IMR-90 (cell line): ENCODE measurements around the gene DNAJC17. TPM values are rescaled to one million over a fixed set of nuclear protein-coding genes. Genes with fewer than 3 reads are reported as not detected.

Experiments
- ATAC-seq: fragments of 200-7000 bp; cut with Tn5 transposase; 2 replicates; pipeline ENCODE4 v1.9.1; 2020; ENCODE audit warnings: low read depth, mild to moderate bottlenecking, moderate library complexity
- BruUV-seq: library from RNA; stranded (reverse); fragments of 400-500 nt; replicated peaks from 2 replicates; lab custom pipeline; 2021; lab: Mats Ljungman, UMichigan
- CTCF ChIA-PET: fragments of 300-600 bp; formaldehyde crosslinking; extraction: SDS; loops from one replicate; lab custom pipeline; 2021; ENCODE audit warnings: antibody characterized with exemption; lab: Yijun Ruan, JAX
- POLR2A ChIA-PET: fragments of 300-600 bp; sonication (Branson Sonifier 250); formaldehyde crosslinking; loops from one replicate; lab custom pipeline; 2022; ENCODE audit warnings: antibody characterized with exemption; ENCODE audit not compliant: unreplicated experiment; lab: Charles Lee
- DNase-seq: peaks from one replicate; pipeline ENCODE4 v3.0.0; 2013
- H2AFZ ChIP-seq: replicated peaks from 2 replicates; pipeline ENCODE3; 2013; ENCODE audit warnings: low read length, mild to moderate bottlenecking; ENCODE audit not compliant: poor library complexity
- H2AK5ac ChIP-seq: 2 replicates; pipeline ENCODE4 v1.6.1; 2013; ENCODE audit warnings: low read depth, low read length, inconsistent platforms
- H2AK9ac ChIP-seq: replicated peaks from 2 replicates; pipeline ENCODE3; 2013; ENCODE audit warnings: mild to moderate bottlenecking, low read depth, low read length, moderate library complexity; ENCODE audit not compliant: poor library complexity
- H2BK120ac ChIP-seq: 2 replicates; pipeline ENCODE4 v1.6.1; 2013; ENCODE audit warnings: low read depth, low read length, inconsistent platforms
- H2BK15ac ChIP-seq: 3 replicates; pipeline ENCODE4 v1.6.1; 2013; ENCODE audit warnings: low read depth, low read length, inconsistent platforms
- H2BK20ac ChIP-seq: 2 replicates; pipeline ENCODE4 v1.6.1; 2013; ENCODE audit warnings: low read depth, mild to moderate bottlenecking, inconsistent platforms, low read length, moderate library complexity
- H2BK5ac ChIP-seq: 2 replicates; pipeline ENCODE4 v1.6.1; 2013; ENCODE audit warnings: mild to moderate bottlenecking, low read depth, low read length, inconsistent platforms; ENCODE audit not compliant: poor library complexity, severe bottlenecking
- H3K14ac ChIP-seq: replicated peaks from 2 replicates; pipeline ENCODE4 v1.6.1; 2013; ENCODE audit warnings: low read depth, low read length, inconsistent platforms
- H3K18ac ChIP-seq: 2 replicates; pipeline ENCODE4 v1.6.1; 2013; ENCODE audit warnings: low read depth, low read length, control low read depth
- H3K23ac ChIP-seq: 2 replicates; pipeline ENCODE4 v1.6.1; 2013; ENCODE audit warnings: low read depth, low read length, inconsistent platforms
- H3K27ac ChIP-seq: 2 replicates; pipeline ENCODE4 v1.5.1; 2013; ENCODE audit warnings: mild to moderate bottlenecking, control low read depth, low read length; ENCODE audit not compliant: insufficient read depth
- H3K27me3 ChIP-seq: 2 replicates; pipeline ENCODE4 v1.6.1; 2013; ENCODE audit warnings: low read length; ENCODE audit not compliant: control insufficient read depth, insufficient read depth
- H3K36me3 ChIP-seq: 2 replicates; pipeline ENCODE4 v1.6.1; 2013; ENCODE audit warnings: low read length, mixed read lengths; ENCODE audit not compliant: control insufficient read depth, insufficient read depth
- H3K4ac ChIP-seq: 2 replicates; pipeline ENCODE4 v1.6.1; 2013; ENCODE audit warnings: low read depth, low read length, inconsistent platforms
- H3K4me1 ChIP-seq: 2 replicates; pipeline ENCODE4 v1.6.1; 2013; ENCODE audit warnings: low read length, mixed read lengths; ENCODE audit not compliant: control insufficient read depth, insufficient read depth
- H3K4me2 ChIP-seq: 2 replicates; pipeline ENCODE4 v1.6.1; 2013; ENCODE audit warnings: low read depth, mild to moderate bottlenecking, control low read depth, low read length, moderate library complexity
- H3K4me3 ChIP-seq: 2 replicates; pipeline ENCODE4 v1.5.1; 2013; ENCODE audit warnings: low read depth, mild to moderate bottlenecking, control low read depth, low read length, moderate library complexity; ENCODE audit not compliant: insufficient read depth
- H3K56ac ChIP-seq: 2 replicates; pipeline ENCODE4 v1.6.1; 2013; ENCODE audit warnings: low read length, inconsistent platforms; ENCODE audit not compliant: insufficient read depth; ENCODE audit errors: extremely low read depth
- H3K79me1 ChIP-seq, 2 experiments: 2 replicates each; pipeline ENCODE4 v1.6.1; 2013; ENCODE audit warnings: low read length in 2 of 2, inconsistent platforms in 1 of 2, low read depth in 1 of 2
- H3K9ac ChIP-seq: 2 replicates; pipeline ENCODE4 v1.6.1; 2013; ENCODE audit warnings: low read depth, low read length, control low read depth
- H3K9me1 ChIP-seq: 2 replicates; pipeline ENCODE4 v1.6.1; 2013; ENCODE audit warnings: low read length, inconsistent platforms; ENCODE audit not compliant: insufficient read depth
- H3K9me3 ChIP-seq: 2 replicates; pipeline ENCODE4 v1.6.1; 2013; ENCODE audit warnings: low read length; ENCODE audit not compliant: control insufficient read depth, insufficient read depth
- H4K20me1 ChIP-seq: 2 replicates; pipeline ENCODE4 v1.6.1; 2013; ENCODE audit warnings: low read length, inconsistent platforms; ENCODE audit not compliant: insufficient read depth
- H4K5ac ChIP-seq: 2 replicates; pipeline ENCODE4 v1.6.1; 2013; ENCODE audit warnings: mild to moderate bottlenecking, low read depth, low read length, control low read depth
- H4K8ac ChIP-seq, 2 experiments: 2 replicates each; pipeline ENCODE4 v1.6.1; 2013; ENCODE audit warnings: low read depth in 2 of 2, low read length in 2 of 2, control low read depth in 1 of 2, inconsistent platforms in 1 of 2
- H4K91ac ChIP-seq: 2 replicates; pipeline ENCODE4 v1.6.1; 2013; ENCODE audit warnings: low read depth, low read length, inconsistent platforms; ENCODE audit not compliant: insufficient read depth
- CEBPB ChIP-seq: IDR thresholded peaks from 2 replicates; pipeline ENCODE4 v1.6.1; 2012; ENCODE audit warnings: low read depth, low read length, improper control_type of control experiment
- CHD1 ChIP-seq: IDR thresholded peaks from 2 replicates; pipeline ENCODE4 v1.6.1; 2012; ENCODE audit warnings: low read depth, low read length, improper control_type of control experiment
- ELK1 ChIP-seq: fragments of 150-350 bp; IDR thresholded peaks from 2 replicates; pipeline ENCODE4 v1.6.1; 2016; ENCODE audit warnings: low read depth, mild to moderate bottlenecking, low read length, moderate library complexity, borderline replicate concordance
- FOS ChIP-seq: fragments of 150-350 bp; IDR thresholded peaks from 2 replicates; pipeline ENCODE4 v1.6.1; 2016; ENCODE audit warnings: low read depth, low read length
- MAFK ChIP-seq: IDR thresholded peaks from 2 replicates; pipeline ENCODE4 v1.6.1; 2012; ENCODE audit warnings: low read depth, low read length, improper control_type of control experiment
- MAZ ChIP-seq: IDR thresholded peaks from 2 replicates; pipeline ENCODE4 v1.6.1; 2012; ENCODE audit warnings: low read depth, mild to moderate bottlenecking, low read length, improper control_type of control experiment, moderate library complexity, borderline replicate concordance
- NFE2L2 ChIP-seq: fragments of 150-350 bp; IDR thresholded peaks from 2 replicates; pipeline ENCODE4 v1.6.1; 2016; ENCODE audit warnings: low read depth, mild to moderate bottlenecking, low read length
- POLR2A ChIP-seq: IDR thresholded peaks from 2 replicates; pipeline ENCODE4 v1.6.1; 2012; ENCODE audit warnings: mild to moderate bottlenecking, low read depth, low read length
- RAD21 ChIP-seq: IDR thresholded peaks from 2 replicates; pipeline ENCODE4 v1.6.1; 2012; ENCODE audit warnings: low read length, improper control_type of control experiment
- RCOR1 ChIP-seq: IDR thresholded peaks from 2 replicates; pipeline ENCODE4 v1.6.1; 2012; ENCODE audit warnings: mild to moderate bottlenecking, low read length, improper control_type of control experiment; ENCODE audit not compliant: insufficient replicate concordance
- RFX5 ChIP-seq: IDR thresholded peaks from 2 replicates; pipeline ENCODE4 v1.8.0; 2012; ENCODE audit warnings: low read depth, mild to moderate bottlenecking, low read length, moderate library complexity
- SMC3 ChIP-seq: fragments of 150-350 bp; IDR thresholded peaks from 2 replicates; pipeline ENCODE4 v1.6.1; 2016; ENCODE audit warnings: low read depth, mild to moderate bottlenecking, antibody characterized with exemption, low read length, moderate library complexity
- WGBS, 2 experiments: methylation state at CpG; one replicate each; pipeline versions ENCODE4 v1.1.5 to v1.1.7; 2013; ENCODE audit warnings: missing lambda C conversion rate in 2 of 2; ENCODE audit not compliant: insufficient read length in 1 of 2; ENCODE audit errors: extremely low coverage in 2 of 2; 5-methylcytosine and 5-hydroxymethylcytosine counted together
- dilution Hi-C: fragments of 300-500 bp; cut with HindIII; formaldehyde crosslinking; loops from one replicate; pipeline ENCODE4 v1.14.3; 2018; ENCODE audit warnings: low sequenced_read_pairs; ENCODE audit not compliant: unreplicated experiment
- in situ Hi-C: fragments of 300-500 bp; cut with MboI; formaldehyde crosslinking; loops from 3 replicates; pipeline ENCODE4 v1.14.3; 2019; ENCODE audit warnings: low sequenced_read_pairs, inconsistent platforms, mixed read lengths
- intact Hi-C: fragments of 100-400 bp; cut with micrococcal nuclease; formaldehyde crosslinking; loops from 2 replicates; pipeline ENCODE4 v1.10.0; 2022
- polyA plus RNA-seq, 3 experiments: library from polyadenylated mRNA; depleted of rRNA; stranded (reverse); fragments of >200 nt; gene quantifications; 2 replicates each; pipeline ENCODE4 v1.2.3, GENCODE V29; 2012; ENCODE audit warnings: low replicate concordance in 1 of 3
- total RNA-seq: library from RNA; depleted of rRNA; stranded (reverse); fragments of >200 nt; gene quantifications from 2 replicates; pipeline ENCODE4 v1.2.3, GENCODE V29; 2012
- TF ChIP-seq, protein P1 (sequence below): fragments of 150-350 bp; IDR thresholded peaks from 2 replicates; pipeline ENCODE4 v1.6.1; 2017; ENCODE audit warnings: mild to moderate bottlenecking, antibody characterized with exemption, low read length, low read depth
- TF ChIP-seq, protein P2 (sequence below): conservative IDR thresholded peaks from 2 replicates; pipeline ENCODE4 v1.5.1; 2012; ENCODE audit warnings: mild to moderate bottlenecking, low read depth, low read length, improper control_type of control experiment

Gene DNAJC17
- total and polyA plus RNA-seq, 2 of the 4 experiments (the other 2 are of a cell fraction), result 58.6 to 107 TPM

DNA sequence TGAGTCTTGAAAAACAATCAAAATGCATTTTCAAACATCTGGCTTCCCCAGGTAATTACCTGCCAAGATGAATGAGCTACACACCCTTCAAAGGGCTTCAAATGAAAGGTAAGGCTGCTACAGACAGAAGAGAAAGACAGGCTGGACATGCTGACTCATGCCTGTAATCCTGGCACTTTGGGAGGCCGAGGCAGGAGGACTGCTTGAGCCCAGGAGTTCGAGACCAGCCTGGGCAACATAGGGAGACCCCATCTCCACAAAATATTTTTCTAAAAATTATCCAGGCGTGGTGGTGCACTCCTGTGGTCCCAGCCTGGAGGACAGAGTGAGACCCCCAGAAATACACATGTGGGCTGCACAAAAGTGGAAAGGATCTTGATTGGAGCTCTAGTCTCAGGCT, 14.9 kb downstream of the DNAJC17 start:
- dilution Hi-C loops, result no loop called here
- H4K91ac ChIP-seq, result no peak overlapping the region
- TF ChIP-seq, protein P1, sequence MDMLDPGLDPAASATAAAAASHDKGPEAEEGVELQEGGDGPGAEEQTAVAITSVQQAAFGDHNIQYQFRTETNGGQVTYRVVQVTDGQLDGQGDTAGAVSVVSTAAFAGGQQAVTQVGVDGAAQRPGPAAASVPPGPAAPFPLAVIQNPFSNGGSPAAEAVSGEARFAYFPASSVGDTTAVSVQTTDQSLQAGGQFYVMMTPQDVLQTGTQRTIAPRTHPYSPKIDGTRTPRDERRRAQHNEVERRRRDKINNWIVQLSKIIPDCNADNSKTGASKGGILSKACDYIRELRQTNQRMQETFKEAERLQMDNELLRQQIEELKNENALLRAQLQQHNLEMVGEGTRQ, result no peak
- TF ChIP-seq POLR2A (no peak), CEBPB (no peak), RFX5 (no peak), MAFK (no peak), RAD21 (no peak), MAZ (no peak), ELK1 (no peak), FOS (no peak), CHD1 (no peak), RCOR1 (no peak), NFE2L2 (no peak), SMC3 (no peak)
- TF ChIP-seq, protein P2, sequence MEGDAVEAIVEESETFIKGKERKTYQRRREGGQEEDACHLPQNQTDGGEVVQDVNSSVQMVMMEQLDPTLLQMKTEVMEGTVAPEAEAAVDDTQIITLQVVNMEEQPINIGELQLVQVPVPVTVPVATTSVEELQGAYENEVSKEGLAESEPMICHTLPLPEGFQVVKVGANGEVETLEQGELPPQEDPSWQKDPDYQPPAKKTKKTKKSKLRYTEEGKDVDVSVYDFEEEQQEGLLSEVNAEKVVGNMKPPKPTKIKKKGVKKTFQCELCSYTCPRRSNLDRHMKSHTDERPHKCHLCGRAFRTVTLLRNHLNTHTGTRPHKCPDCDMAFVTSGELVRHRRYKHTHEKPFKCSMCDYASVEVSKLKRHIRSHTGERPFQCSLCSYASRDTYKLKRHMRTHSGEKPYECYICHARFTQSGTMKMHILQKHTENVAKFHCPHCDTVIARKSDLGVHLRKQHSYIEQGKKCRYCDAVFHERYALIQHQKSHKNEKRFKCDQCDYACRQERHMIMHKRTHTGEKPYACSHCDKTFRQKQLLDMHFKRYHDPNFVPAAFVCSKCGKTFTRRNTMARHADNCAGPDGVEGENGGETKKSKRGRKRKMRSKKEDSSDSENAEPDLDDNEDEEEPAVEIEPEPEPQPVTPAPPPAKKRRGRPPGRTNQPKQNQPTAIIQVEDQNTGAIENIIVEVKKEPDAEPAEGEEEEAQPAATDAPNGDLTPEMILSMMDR, result no peak
- no peak overlapping the region for H2BK5ac ChIP-seq
- no peak overlapping the region for H2BK20ac ChIP-seq
- H2BK15ac ChIP-seq, result no peak overlapping the region
- peaks cover 21% of the 10 kb centered on the region; the same call in 1 of the 2 replicates for H4K20me1 ChIP-seq
- H3K27me3 ChIP-seq, result no peaks in the 10 kb centered on the region
- no peak overlapping the region for H4K8ac ChIP-seq
- ChIA-PET CTCF (interaction anchor here (1.0 kb wide), 1 partner anchor 12 kb away, joined by 5 read pairs; no protein-coding TSS in a partner anchor), POLR2A (no interaction called here)
- no peaks in the 10 kb centered on the region for H3K9me3 ChIP-seq
- H3K4me3 ChIP-seq, result no peak overlapping the region
- no peak overlapping the region for H4K5ac ChIP-seq
- peaks cover 14% of the 10 kb centered on the region; the same call in 1 of the 2 replicates for H3K9me1 ChIP-seq
- H3K27ac ChIP-seq, result no peak overlapping the region
- peaks cover 33 to 63% of the 10 kb centered on the region in 2 experiments for H3K79me1 ChIP-seq
- H3K23ac ChIP-seq, result no peak overlapping the region
- H3K4ac ChIP-seq, result no peak overlapping the region
- H3K56ac ChIP-seq, result no peak overlapping the region
- no peak for ATAC-seq
- intact Hi-C loops, result no loop called here
- in situ Hi-C loops, result no loop called here
- peaks cover 11% of the 10 kb centered on the region for H3K4me1 ChIP-seq
- no peak overlapping the region for H2AFZ ChIP-seq
- no peak overlapping the region for H2BK120ac ChIP-seq
- no peak overlapping the region for H3K14ac ChIP-seq
- no peak overlapping the region for H2AK9ac ChIP-seq
- peaks cover 2% of the 10 kb centered on the region; the same call in 1 of the 2 replicates for H3K36me3 ChIP-seq
- H3K18ac ChIP-seq, result no peak overlapping the region
- H2AK5ac ChIP-seq, result 0 out of 2 replicates have a peak overlapping the region, but pooled peaks have one; percentile 43
- no peak for DNase-seq
- no peak overlapping the region for H3K9ac ChIP-seq
- no peak overlapping the region for H3K4me2 ChIP-seq
- WGBS, 2 experiments, result no CpG with 5 or more reads among the region's 3 CpGs
- no TSS peak for BruUV-seq
